Central memory CD8-positive, alpha-beta T cell (primary cell): ENCODE measurements around the gene PTPN21.

ENCODE experiments used
- ATAC-seq: fragments of 150-1000 bp; cut with Tn5 transposase; replicated peaks from 2 replicates; pipeline ENCODE4 v1.10.0; 2022; ENCODE audit warnings: mild to moderate bottlenecking, moderate FRiP score, moderate number of reproducible peaks; ENCODE audit not compliant: poor library complexity, severe bottlenecking; ENCODE audit errors: extremely low read depth
- DNase-seq, 2 donors: peaks; one replicate each; pipeline ENCODE4 v3.0.0; 2021; ENCODE audit warnings: low spot score in 2 of 2
- H3K27ac Mint-ChIP-seq: one replicate; pipeline ENCODE4 v1.8.0; 2022; ENCODE audit warnings: low read depth, mild to moderate bottlenecking, moderate library complexity, mixed read lengths
- H3K27me3 Mint-ChIP-seq: one replicate; pipeline ENCODE4 v1.8.0; 2022; ENCODE audit warnings: mixed read lengths
- H3K36me3 Mint-ChIP-seq: one replicate; pipeline ENCODE4 v1.8.0; 2022; ENCODE audit warnings: mild to moderate bottlenecking, moderate library complexity, mixed read lengths; ENCODE audit not compliant: insufficient read depth
- H3K4me1 Mint-ChIP-seq: one replicate; pipeline ENCODE4 v1.8.0; 2022; ENCODE audit warnings: mixed read lengths
- H3K4me3 Mint-ChIP-seq: one replicate; pipeline ENCODE4 v1.8.0; 2022; ENCODE audit warnings: mild to moderate bottlenecking, moderate library complexity, mixed read lengths
- H3K9me3 Mint-ChIP-seq: one replicate; pipeline ENCODE4 v1.8.0; 2022; ENCODE audit warnings: mixed read lengths

PTPN21 gene

DNA sequence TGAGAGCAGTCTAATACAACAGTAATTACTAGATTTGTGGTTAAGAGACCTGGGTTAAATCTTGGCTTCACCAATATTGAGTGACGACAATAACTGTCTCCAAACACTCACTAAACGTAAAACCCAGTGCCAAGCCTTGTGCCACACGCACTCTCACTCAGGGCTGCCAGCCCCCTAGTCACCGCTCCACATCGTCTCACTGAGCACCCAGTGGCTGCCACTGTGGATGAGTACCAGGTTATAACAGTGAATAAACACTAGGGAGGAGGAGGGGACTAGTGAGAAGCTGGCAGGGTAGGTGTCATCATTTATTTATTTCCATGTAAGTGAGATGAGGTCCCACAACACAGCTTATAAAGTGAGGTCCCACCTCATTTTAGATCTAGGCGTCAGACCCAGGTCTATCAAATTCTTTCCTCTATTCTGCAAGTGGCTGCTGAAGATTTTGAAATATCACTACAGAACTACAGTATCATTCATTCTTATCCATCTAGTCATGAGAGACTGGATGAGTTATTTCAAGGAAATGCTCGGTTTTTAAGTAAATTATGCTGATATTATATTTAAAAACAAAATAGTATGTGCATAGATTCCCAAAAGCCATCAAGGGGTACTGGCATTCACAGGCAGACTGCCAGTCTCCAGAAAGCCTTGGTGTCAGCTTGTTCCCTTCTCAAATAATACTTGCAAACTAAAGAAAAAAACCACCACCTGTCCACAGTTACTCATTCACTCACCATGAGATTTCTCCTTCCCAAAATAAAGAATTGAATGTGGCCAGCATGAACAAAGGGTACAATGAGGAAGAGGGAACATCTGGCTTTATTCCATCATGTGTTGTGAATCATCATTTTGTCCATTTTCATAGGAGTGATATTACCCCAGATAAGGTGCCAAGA is 84.0 kb downstream of the PTPN21 start:
- no peaks in the 10 kb centered on the region for H3K4me1 Mint-ChIP-seq
- H3K4me3 Mint-ChIP-seq, result no peak overlapping the region
- DNase-seq (no peak), ATAC-seq (no peak)
- H3K36me3 Mint-ChIP-seq, result no peaks in the 10 kb centered on the region
- H3K9me3 Mint-ChIP-seq, result no peaks in the 10 kb centered on the region
- no peak overlapping the region for H3K27ac Mint-ChIP-seq
- no peaks in the 10 kb centered on the region for H3K27me3 Mint-ChIP-seq

DNA sequence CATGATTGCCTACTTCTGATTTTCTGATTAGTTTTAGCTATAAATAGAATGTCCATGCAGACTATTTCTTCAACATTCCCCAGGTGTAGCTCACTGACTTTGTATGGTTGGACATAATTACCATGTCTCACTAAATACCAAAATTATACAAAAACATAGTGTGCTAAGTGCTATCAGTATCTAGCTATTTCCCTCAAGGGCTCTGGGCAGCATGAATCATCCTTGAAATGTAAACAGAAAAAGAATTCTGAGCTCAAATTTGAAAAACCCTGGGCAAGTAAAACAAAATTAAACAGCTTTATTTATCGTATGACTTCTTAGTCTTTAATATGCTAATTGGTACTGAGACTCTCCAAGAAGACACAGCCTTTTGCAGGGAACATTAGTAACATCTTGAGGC is 86.4 kb downstream of the PTPN21 start:
- H3K4me3 Mint-ChIP-seq, result no peak overlapping the region
- no peak overlapping the region for H3K27ac Mint-ChIP-seq
- H3K4me1 Mint-ChIP-seq, result no peaks in the 10 kb centered on the region
- no peaks in the 10 kb centered on the region for H3K9me3 Mint-ChIP-seq
- H3K27me3 Mint-ChIP-seq, result no peaks in the 10 kb centered on the region
- DNase-seq, result no peak
- H3K36me3 Mint-ChIP-seq, result no peaks in the 10 kb centered on the region
- ATAC-seq, result no peak

DNA sequence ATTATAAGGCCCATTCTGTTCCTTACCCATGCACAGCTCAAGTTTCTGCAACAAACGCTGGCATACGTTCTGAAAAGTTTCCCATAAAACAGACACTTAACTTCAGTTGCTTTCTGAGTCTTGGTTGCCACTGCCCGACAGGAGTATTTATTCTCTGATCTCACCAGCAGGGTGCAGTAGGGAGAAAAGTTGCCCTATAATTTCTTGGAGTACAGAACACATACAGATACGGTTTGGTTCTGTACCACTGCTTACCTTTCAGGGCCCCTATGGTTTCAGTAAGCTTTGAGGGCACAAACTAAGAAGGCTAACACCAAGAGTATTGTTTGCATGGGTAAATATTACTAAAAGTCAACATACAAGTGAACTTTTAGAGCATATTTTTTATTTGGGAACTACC is 91.5 kb downstream of the PTPN21 start:
- DNase-seq, result no peak
- Mint-ChIP-seq H3K9me3 (peaks cover 5% of the 10 kb centered on the region), H3K36me3 (no peaks in the 10 kb centered on the region), H3K4me1 (no peaks in the 10 kb centered on the region), H3K27ac (no peak overlapping the region), H3K4me3 (no peak overlapping the region), H3K27me3 (no peaks in the 10 kb centered on the region)
- no peak for ATAC-seq

DNA sequence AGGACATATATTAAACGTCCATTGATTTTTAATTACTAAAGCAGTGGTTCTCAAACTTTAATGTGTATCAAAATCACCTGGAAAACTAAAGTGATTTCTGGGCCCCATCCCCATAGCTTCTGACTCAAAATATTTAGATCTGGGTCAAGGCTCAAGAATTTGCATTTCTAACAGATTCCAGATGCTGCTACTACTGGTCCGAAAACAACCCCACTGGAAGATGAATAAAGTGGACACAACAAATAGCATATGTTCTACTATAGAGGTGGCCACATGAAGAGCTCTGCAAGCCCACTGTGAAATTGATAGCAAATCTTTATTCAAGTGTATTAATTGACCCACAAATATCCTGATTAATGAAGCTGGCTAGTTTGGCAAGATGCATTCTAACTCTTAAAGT is 99.9 kb downstream of the PTPN21 start:
- no peaks in the 10 kb centered on the region for H3K4me1 Mint-ChIP-seq
- H3K36me3 Mint-ChIP-seq, result peaks cover 2% of the 10 kb centered on the region
- no peaks in the 10 kb centered on the region for H3K9me3 Mint-ChIP-seq
- ATAC-seq, result no peak
- no peak overlapping the region for H3K27ac Mint-ChIP-seq
- no peak for DNase-seq
- no peak overlapping the region for H3K4me3 Mint-ChIP-seq
- no peaks in the 10 kb centered on the region for H3K27me3 Mint-ChIP-seq

DNA sequence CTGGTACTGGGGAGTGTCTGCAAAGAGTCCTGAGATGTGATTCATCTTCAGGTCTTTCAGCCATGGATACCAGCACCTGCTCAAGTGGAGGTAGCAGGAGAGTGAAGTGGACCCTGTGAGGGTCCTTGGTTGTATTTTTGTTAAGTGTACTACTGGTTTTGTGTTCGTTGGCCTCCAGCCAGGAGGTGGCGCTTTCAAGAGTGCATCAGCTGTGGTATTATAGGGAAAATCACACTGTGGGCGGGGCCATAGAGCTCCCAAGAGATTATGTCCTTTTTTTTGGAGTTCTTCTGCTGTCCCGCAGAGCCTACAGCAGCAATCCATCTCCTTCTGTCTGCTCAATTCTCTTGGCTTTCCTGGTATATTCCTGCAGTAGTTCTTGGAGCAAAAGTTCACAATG is 102.6 kb downstream of the PTPN21 start:
- Mint-ChIP-seq H3K4me1 (no peaks in the 10 kb centered on the region), H3K9me3 (peaks cover 6% of the 10 kb centered on the region), H3K27me3 (no peaks in the 10 kb centered on the region), H3K36me3 (peaks cover 2% of the 10 kb centered on the region), H3K4me3 (no peak overlapping the region), H3K27ac (no peak overlapping the region)
- no peak for ATAC-seq
- no peak for DNase-seq

DNA sequence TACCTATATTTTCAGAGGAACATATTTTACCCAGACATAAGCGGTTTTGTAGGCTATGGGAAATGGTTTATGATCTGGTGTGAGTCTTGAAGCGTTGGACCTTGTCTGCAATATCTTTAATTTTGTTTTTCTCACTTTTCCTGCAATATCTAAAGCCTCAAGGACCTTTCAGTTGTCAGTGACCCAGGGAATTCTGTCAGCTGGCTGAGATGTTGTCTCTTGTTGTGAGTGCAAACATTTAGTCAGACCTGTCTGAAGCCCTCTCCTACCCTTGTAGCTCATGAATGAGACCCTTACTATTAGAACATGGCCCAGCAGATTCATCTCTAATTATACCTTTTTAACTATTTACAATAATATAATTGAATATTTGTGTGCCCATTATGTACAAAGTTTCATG is 115.7 kb downstream of the PTPN21 start:
- H3K4me3 Mint-ChIP-seq, result no peak overlapping the region
- no peaks in the 10 kb centered on the region for H3K27me3 Mint-ChIP-seq
- no peaks in the 10 kb centered on the region for H3K4me1 Mint-ChIP-seq
- no peak for ATAC-seq
- no peak for DNase-seq
- H3K36me3 Mint-ChIP-seq, result no peaks in the 10 kb centered on the region
- H3K9me3 Mint-ChIP-seq, result no peaks in the 10 kb centered on the region
- H3K27ac Mint-ChIP-seq, result no peak overlapping the region

DNA sequence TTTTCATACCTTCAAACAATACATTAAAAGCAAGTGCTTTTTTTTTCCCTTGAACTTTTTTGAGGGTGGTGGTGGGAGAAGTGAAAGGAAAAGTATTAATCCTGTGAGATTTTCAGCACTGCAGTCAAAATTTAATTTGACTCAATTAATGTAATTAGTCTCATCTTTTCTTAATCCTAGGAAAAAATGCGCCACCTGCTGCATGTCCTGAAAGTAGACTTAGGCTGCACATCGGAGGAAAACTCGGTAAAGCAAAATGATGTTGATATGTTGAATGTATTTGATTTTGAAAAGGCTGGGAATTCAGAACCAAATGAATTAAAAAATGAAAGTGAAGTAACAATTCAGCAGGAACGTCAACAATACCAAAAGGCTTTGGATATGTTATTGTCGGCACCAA is 117.1 kb downstream of the PTPN21 start:
- Mint-ChIP-seq H3K27me3 (no peaks in the 10 kb centered on the region), H3K36me3 (no peaks in the 10 kb centered on the region), H3K27ac (no peak overlapping the region), H3K9me3 (no peaks in the 10 kb centered on the region), H3K4me1 (no peaks in the 10 kb centered on the region), H3K4me3 (no peak overlapping the region)
- no peak for DNase-seq
- no peak for ATAC-seq

DNA sequence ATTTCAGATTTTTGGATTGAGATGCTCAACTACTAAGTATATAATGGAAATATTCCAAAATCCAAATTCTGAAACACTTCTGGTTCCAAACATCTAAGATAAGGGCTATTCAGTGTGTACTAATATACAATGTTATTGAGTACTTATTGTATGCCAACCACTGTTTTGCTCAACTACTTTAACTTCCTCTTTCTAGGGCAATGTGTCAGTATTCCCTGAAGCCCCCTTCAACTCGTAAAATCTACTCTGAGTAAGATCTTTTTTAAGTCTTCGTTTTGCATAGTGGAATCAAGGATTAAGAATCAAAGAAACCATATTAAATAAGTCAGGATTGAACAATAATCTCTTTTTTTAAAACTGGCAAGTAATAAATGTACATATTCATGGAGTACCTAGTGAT is 123.8 kb downstream of the PTPN21 start:
- no peak for ATAC-seq
- Mint-ChIP-seq H3K27ac (no peak overlapping the region), H3K36me3 (peaks cover 3% of the 10 kb centered on the region), H3K27me3 (no peaks in the 10 kb centered on the region), H3K4me1 (no peaks in the 10 kb centered on the region), H3K9me3 (no peaks in the 10 kb centered on the region), H3K4me3 (no peak overlapping the region)
- DNase-seq, result no peak

DNA sequence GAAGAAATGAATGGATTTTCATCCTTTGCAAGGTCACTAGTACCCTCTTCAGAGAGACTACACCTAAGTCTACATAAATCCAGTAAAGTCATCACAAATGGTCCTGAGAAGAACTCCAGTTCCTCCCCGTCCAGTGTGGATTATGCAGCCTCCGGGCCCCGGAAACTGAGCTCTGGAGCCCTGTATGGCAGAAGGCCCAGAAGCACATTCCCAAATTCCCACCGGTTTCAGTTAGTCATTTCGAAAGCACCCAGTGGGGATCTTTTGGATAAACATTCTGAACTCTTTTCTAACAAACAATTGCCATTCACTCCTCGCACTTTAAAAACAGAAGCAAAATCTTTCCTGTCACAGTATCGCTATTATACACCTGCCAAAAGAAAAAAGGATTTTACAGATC is 128.5 kb downstream of the PTPN21 start:
- no peaks in the 10 kb centered on the region for H3K27me3 Mint-ChIP-seq
- ATAC-seq (no peak), DNase-seq (no peak)
- H3K4me1 Mint-ChIP-seq, result no peaks in the 10 kb centered on the region
- no peak overlapping the region for H3K4me3 Mint-ChIP-seq
- H3K9me3 Mint-ChIP-seq, result no peaks in the 10 kb centered on the region
- peaks cover 1% of the 10 kb centered on the region for H3K36me3 Mint-ChIP-seq
- no peak overlapping the region for H3K27ac Mint-ChIP-seq

DNA sequence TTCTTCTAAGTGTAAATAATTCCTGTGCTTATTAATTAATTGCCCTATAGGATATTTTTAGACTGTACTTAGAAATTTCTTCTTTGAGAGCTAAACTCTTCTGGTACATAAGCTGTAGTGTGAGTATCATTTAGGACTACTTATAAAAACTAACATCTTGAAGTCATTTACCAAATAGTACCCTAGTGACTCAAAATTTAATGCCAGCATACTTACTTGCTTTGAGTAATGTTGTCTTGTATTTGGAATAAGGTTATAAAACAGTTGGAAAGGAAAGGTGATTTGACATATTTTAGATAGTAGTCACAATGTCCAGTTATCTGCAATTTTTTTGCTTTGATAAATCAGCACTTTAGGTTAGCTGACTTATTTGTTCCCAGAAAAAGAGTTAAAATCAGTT is 130.2 kb downstream of the PTPN21 start:
- Mint-ChIP-seq H3K9me3 (no peaks in the 10 kb centered on the region), H3K4me3 (no peak overlapping the region), H3K27me3 (no peaks in the 10 kb centered on the region), H3K27ac (no peak overlapping the region), H3K36me3 (peaks cover 4% of the 10 kb centered on the region), H3K4me1 (no peaks in the 10 kb centered on the region)
- DNase-seq (no peak), ATAC-seq (no peak)

DNA sequence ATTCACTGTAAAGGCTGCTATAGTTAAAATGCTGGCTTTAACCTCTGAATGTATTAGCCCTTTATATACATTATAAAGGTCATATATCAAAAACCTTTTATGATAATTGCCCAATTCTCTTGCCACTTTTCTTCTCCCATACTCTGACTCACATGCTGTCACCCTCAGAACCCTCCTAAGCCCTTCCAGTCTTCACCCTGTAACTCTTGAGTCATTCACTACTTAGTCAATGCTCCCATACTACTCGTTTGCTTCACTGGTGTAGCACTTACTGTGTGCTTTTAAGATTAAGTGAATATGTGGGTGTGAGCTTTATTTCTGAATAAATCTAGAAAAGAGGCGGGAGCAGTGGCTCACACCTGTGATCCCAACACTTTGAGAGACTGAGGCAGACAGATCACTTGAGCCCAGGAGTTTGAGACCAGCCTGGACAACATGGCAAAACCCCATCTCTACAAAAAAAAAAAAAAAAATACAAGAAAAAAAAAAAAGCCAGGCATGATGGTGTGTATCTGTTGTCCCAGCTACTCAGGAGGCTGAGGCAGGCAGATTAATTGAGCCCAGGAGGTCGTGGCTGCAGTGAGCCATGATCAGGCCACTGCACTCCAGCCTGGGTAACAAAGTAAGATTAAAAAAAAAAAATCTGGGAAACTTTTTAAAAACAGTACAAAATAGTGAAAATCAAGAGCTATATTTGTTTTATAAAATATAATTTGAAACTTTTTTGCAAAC is 131.7 kb downstream of the PTPN21 start:
- ATAC-seq (no peak), DNase-seq (no peak)
- no peak overlapping the region for H3K27ac Mint-ChIP-seq
- H3K4me1 Mint-ChIP-seq, result no peaks in the 10 kb centered on the region
- peaks cover 1% of the 10 kb centered on the region for H3K9me3 Mint-ChIP-seq
- H3K4me3 Mint-ChIP-seq, result no peak overlapping the region
- no peaks in the 10 kb centered on the region for H3K27me3 Mint-ChIP-seq
- H3K36me3 Mint-ChIP-seq, result peaks cover 3% of the 10 kb centered on the region

DNA sequence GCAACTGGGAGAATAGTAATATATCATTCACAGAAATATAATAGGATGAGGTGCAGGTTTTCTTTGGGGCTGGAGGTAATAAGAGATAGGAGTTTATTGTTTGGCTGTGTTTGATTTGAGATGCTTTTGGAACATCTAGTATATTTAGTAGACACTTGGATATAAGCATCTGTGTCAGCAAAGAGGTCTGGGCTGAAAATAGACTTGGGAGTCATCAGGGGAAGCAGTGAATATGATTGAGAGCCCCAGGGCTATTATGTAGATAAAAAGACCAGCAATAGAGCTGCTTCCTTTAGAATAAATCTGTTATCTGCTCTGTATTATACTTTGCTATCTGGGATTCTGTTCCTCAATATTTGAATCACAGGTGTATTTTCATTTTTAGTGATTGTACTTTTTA is 132.8 kb downstream of the PTPN21 start:
- Mint-ChIP-seq H3K9me3 (peaks cover 8% of the 10 kb centered on the region), H3K27me3 (no peaks in the 10 kb centered on the region), H3K4me1 (no peaks in the 10 kb centered on the region), H3K36me3 (peaks cover 5% of the 10 kb centered on the region), H3K27ac (no peak overlapping the region), H3K4me3 (no peak overlapping the region)
- ATAC-seq, result no peak
- DNase-seq, result no peak

DNA sequence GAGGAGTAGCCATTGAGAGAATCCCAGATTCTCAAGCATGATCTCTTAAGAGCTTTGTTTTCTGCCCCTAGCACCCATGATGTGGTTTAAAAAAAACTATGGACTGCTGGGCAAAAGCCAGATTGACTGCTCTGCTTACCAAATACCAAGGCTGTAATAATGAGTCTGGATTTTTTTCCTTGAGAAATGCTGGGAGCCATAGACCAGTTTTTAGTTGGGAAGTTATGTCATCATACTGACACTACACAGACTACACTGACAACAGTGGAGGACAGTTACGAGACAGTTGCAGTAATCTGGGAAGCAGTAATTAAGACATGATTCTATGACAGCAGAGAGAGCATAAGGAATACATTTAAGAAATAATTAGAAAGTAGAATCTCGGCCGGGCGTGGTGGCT is 133.5 kb downstream of the PTPN21 start:
- DNase-seq (no peak), ATAC-seq (no peak)
- peaks cover 8% of the 10 kb centered on the region for H3K9me3 Mint-ChIP-seq
- no peak overlapping the region for H3K27ac Mint-ChIP-seq
- H3K27me3 Mint-ChIP-seq, result no peaks in the 10 kb centered on the region
- peaks cover 5% of the 10 kb centered on the region for H3K36me3 Mint-ChIP-seq
- H3K4me3 Mint-ChIP-seq, result no peak overlapping the region
- H3K4me1 Mint-ChIP-seq, result no peaks in the 10 kb centered on the region
